GM18873 (cell line): Measurements from ENCODE around the gene VWA5B1.

Experiments used
- ATAC-seq: cut with Tn5 transposase; IDR thresholded peaks from one replicate; pipeline ENCODE4 v1.9.1; 2021; ENCODE audit warnings: mild to moderate bottlenecking, moderate library complexity, moderate number of reproducible peaks; ENCODE audit not compliant: unreplicated experiment, low FRiP score

The VWA5B1 gene

DNA sequence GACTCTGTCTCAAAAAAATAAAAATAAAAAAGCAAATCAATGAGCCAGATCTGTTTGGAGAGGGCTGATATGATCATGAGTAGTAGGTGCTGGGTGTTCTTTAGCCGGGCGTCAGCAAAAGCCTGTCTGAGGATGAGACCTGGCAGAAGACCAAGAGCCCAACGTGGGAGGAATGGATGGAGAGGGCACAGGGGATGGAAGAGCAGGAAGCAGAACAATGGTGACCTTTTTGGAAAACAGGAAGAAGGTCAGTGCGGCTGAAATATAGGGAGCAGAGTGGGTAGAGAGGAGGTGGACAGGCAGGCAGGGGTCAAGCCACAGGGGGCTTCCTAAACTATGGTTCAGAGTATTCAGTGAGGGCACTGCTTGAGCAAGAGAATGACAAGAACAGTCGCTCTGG, 30.9 kb downstream of the VWA5B1 start:
- ATAC-seq = no peak

GRCh38 chr1:20322081-20322824, 31.6 kb downstream of the VWA5B1 start:
- ATAC-seq = no peak

DNA sequence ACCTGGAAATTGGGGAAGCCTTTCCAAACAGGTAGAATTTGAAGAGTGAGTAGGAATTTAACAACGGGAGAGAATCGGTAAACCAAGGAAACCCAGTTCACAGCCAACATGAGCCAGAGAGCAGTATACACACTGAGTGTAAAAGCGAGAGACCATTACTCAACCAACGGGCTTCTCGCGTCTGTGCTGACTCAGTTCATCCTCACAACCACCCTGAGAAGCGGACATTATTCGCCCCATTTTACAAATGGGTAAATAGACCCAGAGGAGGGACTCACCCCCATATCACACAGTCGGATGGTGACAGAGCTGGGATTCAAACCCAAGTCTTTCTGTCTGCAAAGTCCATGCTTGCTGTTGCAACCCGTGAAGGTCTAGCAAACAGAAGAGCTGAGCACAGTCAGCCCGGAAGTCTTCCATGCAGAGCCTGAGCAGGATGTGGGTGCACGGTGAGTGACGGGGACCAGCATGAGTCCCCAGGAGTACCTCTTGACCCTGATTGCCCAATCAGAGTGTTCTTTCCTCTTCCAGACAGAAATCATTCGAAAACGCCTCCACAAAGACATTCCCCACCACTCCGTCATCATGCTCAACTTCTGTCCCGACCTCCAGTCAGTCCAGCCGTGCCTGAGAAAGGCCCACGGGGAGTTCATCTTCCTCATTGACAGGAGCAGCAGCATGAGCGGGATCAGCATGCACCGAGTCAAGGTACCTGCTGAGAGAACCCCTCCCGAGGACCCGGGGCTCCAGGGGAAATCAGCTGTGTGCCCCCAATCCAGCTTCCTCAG, 32.3 kb downstream of the VWA5B1 start:
- ATAC-seq = no peak

DNA sequence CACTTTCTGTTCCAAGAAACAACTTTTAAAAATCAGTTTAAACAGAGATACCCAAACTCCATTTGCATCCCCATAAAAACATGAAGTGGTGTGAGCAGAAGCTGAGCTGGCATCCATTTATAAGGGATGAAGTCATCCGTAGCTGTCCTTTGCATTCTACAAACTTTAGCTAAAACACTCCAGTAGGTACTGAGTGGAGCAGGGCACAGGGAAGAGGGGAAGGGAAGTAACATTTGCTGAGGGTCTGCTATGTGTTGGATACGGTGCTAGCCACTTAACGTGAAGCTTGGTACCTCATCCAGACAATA, 32.9 kb downstream of the VWA5B1 start:
- ATAC-seq = no peak

DNA sequence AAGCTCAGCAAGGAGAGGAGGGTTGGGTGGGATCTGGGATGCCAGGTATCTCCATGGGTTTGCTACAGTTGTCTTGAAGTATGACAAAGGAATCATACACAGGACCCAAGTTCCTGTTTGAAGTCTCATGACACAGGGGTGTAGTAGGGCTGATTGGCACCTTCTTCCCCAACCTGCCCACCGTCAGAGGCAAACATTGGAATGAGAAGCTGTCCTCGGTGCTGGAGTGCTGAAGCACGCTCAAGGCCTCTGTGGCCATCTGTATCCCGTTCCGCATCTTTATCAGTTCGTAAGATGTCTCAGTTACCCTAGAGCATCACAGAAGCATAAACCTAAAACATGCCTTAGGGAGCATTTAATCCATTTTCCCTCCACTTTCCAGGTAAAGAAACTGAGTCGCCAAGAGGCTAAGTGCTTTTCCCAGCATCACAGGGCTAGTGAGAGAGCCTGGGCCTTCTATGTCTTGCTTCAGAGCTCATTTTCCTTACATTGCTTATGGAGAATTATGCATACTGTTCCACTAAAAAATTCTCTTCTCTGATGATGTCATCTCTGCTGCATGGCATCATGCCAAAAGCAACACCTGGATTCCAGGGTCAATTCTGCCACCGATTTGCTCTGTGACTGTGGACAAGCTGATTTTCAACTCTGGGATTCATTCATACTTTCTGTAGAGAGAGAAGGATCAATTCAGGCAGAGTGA, 34.2 kb downstream of the VWA5B1 start:
- ATAC-seq = no peak

DNA sequence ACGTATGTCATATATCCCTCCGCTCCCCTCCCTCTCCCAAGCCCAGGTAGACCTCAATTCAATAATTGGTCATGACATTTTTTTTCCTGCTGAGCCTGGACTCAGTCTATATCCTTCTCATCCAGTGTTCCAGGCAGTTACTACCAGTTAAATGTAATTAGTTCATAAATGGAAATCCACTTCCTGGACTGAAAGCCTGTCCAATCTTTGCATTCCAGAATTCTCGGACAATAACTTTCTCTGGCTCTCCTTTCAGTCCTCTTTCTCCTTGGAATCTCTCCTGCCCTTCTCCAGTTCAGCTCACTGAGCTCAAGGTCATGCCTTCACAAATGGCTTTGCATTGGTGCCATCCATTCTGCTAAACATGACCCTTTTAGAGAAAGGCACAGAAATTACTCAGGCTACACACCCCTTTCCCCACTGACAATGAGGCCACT, 34.8 kb downstream of the VWA5B1 start:
- no peak for ATAC-seq

GRCh38 chr1:20325844-20326420, 35.3 kb downstream of the VWA5B1 start:
- no peak for ATAC-seq

- ATAC-seq = no peak
Measured at GRCh38 chr1:20327467-20327866, 36.8 kb downstream of the VWA5B1 start.

- ATAC-seq = no peak
Measured at GRCh38 chr1:20328201-20328600, 37.5 kb downstream of the VWA5B1 start.

DNA sequence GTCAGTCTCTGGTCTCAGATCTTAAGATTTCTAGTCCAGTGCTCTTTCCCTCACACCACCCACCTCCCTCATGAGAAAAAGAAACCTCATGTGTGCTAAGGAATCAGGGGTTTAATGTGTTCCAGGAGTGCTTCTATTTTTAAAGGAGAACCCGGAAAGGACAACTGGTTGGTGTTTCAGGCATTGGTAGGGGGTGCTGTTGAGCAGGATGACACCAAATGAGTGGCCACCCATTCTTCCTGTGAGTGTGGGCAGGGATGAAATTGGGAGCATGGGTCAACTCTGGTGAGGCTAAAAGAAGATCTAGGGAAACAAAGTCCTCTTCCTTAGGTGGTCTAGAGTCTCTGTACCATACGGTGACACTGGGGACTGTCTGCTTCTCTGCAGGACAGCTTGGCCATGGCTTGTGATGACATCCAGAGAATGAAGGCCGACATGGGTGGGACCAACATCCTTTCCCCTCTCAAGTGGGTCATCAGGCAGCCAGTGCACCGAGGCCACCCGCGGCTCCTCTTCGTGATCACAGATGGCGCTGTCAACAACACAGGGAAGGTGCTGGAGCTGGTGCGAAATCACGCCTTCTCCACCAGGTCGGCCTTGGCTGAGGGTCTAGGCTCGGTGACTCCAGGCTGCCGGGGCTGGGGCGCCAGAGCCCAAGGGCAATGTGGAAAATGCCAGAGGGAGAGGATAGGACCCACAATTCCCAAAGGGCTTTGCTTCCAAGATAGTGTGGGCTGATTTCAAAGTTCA, 39.3 kb downstream of the VWA5B1 start:
- no peak for ATAC-seq

GRCh38 chr1:20334103-20334502, 43.4 kb downstream of the VWA5B1 start:
- no peak for ATAC-seq

DNA sequence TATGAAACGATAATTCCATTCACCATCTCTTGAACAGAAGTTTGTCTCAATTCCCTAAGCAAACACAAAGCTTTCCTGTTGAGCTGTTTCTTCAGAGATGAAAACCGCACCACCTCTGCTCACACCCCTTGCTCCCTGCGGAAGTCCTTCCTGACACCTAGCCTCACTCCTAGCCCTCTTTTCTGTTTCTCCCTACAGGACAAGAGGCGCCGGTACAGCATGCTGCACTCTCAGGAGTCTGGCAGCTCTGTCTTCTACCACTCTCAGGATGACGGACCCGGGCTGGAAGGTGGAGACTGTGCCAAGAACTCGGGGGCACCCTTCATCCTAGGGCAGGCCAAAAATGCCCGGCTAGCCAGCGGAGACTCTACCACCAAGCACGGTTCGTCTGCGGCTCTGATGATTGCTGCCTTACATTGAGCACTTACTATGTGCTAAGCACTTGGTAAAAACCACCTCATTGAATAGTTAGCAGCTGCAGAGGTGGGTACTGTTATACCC, 45.5 kb downstream of the VWA5B1 start:
- ATAC-seq = no peak

- no peak for ATAC-seq
Measured at GRCh38 chr1:20337581-20337980, 46.9 kb downstream of the VWA5B1 start.

DNA sequence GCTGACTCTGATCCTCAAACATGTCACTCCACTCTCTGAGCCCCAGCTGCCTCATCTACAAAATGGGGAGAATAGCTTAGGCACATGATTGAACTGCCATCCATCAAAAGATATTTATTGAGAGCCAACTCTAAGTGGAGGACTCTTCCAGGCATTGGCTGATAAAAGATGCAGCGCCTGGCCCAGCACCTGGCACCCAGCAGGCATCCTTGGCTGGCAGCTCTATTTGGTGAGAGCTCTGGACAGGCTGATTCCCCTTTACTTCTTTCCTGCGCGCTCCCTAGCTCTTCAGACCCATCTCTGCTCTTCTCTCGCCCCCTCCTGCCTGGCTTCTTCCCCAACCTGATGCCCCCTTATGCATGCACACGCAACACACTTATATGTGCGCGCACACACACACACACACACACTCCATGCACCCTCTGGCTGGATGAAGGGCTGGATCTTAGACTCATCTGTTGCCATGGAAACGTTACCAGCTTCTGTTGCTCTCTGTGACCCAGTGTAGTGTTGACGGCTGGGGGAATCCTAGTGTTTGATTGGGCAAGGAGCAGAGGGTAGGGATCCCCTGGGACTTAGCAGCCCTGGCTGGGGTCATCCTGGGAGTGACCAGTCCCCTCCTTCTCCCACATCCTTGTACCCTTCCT, 49.3 kb downstream of the VWA5B1 start:
- no peak for ATAC-seq

DNA sequence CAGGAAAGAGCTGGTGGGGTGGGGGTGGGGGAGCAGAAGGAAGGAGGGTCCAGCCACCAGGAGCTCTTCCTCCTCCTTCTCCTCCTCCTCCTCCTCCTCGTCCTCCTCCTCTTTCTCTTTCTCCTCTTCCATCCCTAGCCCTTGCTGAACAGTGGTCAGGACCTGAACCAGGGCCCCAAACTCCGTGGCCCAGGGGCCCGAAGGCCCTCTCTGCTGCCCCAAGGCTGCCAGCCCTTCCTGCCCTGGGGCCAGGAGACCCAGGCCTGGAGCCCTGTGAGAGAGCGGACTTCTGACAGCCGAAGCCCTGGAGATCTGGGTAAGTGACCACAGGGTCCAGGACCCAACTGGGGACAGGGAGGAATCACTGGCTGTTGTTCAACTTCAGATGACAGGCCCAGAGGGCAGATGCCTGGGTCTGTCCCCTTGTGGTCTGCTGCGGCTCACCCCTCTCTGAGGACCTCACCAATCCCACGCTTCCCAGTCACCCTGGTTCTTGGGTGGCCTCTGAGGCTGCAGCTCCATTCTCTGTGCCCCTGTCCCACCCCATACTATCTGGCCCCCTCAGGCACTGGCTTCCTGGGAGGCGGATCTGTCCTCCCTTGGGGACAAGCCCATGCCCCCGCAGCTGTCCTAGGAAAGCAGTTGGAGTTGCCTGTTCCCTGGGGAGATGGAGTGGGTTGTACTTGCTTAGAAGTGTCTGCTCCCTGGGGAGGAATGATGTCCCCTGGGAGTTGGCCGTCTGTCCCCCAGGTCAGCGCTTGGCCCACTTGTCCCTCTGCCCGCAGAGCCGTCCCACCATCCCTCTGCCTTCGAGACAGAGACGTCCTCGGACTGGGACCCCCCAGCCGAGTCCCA, 51.8 kb downstream of the VWA5B1 start:
- ATAC-seq = no peak

DNA sequence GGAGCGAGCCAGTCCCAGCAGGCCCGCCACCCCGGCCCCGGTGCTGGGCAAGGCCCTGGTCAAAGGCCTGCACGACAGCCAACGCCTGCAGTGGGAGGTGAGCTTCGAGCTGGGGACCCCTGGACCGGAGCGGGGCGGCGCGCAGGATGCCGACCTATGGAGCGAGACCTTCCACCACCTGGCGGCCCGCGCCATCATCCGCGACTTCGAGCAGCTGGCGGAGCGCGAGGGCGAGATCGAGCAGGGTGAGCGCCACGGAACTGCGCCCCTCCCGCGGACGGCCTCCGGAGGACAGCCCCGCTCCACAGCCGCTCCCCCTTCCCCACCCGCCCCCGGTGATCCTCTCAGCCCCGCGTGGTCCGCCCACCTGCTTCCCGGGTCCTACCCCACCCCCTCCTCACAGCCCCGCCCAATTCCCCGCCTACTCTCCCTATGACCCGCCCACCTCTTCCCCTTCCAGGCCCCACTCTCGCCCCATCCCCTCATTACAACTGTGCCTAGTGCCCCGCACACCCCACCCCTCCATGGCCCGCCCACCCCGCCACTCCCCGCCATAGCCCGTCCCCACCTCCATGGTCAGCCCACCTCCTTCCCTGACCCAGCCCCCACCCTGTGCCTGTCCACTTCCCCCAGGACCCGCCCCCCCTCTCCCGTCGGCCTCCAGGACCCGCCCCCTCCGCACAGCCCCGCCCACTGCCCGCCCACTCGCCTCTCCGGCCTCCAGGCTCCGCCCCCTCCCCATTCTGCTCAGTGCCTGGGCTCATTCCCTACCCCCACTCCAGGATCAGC, 52.7 kb downstream of the VWA5B1 start:
- ATAC-seq = no peak

- ATAC-seq = no peak
Measured at GRCh38 chr1:20343938-20344302, 53.2 kb downstream of the VWA5B1 start.

- no peak for ATAC-seq
Measured at GRCh38 chr1:20344738-20345137, 54.1 kb downstream of the VWA5B1 start.
